GM21786 (cell line): ENCODE results near the gene CA10.

Experiments used
- ATAC-seq: cut with Tn5 transposase; IDR thresholded peaks from one replicate; pipeline ENCODE4 v1.9.1; 2021; ENCODE audit not compliant: unreplicated experiment

Gene CA10

DNA sequence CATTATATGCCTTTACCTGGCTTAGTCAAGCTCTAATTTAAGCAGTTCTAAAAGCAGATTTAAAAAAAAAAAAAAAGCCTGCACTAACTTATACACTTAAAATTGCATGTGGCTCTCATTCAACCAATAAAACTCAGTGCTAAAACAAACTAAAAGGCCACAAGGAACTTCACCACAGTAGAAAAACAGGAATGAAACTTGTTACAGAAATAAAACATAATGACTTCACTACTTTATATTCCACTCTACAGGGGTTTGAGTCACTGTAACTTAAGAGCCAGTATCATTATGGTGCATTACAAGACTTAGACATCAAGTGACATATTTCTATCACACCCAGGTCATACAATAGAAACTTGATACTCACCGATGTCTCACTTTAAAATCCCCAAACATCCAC is 11.1 kb downstream of the CA10 start:
- peak; percentile 54 for ATAC-seq

DNA sequence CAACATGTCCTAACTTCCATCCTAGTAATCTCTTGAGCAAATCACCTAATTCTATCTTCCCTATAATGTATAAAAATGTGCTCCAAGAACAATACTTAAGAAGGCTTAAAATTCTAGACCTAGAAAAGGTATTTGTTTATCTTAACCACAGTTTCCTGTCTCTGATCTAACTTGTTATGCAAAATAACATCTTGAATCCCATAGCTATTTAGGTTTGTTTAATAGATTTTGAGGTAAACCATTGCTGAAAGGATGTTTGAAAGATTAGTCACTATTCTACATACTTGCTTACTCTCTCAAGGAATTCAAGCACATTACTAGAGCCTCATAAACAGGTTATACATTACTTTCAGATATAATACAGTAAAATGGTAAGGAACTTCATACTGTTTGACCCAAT is 13.0 kb downstream of the CA10 start:
- ATAC-seq: no peak

DNA sequence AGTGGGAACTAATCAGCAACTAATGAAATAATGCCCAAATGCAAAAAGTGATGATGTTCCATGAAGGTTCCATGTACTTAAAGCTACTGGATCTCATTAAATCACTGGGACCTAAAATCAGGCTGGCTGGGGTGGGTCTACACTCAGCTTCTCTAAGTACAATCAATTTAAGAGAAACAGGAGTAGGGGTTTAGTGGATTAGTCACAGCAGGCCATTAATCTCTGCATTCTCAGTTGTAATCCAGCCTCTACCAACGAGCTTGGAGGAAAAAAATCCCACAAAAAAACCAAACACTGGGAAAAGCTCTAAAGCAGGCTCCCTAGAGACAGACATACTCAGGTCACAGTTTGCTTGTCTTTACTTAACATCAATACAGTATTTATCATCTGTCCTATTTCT is 15.0 kb downstream of the CA10 start:
- ATAC-seq: no peak

DNA sequence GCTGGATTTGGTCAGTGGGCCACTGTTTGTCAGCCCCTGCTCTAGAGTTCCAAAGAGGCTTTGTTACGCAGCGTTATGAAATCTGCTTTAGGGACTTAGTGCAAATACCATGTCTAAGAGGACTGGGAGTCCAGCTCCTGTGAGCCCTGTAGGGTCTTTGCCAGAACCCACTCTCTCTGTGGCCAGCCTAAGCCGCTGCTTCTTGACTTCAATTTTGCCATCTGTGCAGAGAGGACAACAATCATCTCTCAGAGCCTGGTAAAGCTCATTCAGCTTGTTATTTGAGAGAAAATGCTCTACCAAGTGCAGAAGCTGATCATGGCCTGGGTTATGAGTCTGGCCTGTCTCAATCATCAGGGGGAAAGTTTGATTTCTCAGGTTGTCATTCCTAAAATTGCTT is 17.9 kb downstream of the CA10 start:
- no peak for ATAC-seq

DNA sequence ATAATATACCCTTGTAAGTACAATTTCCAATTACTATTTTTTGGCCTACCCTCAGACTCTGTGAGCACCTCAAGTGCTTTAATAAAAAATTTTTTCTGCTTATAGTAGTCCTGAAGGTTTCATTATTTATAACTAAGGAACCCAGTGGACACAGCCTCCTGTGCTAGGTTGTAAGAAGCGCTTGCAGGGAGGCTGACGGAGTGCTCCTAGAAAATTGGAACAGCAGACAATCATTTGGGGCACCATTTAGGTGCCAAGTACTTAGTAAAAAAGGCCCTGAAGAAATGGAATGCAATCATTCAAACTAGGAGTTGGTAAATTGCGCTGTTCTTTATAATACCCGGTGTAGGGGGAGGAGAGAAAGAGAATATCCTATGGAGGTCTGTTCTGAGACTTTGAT is 19.8 kb downstream of the CA10 start:
- ATAC-seq: no peak

GRCh38 chr17:52138350-52138749 is 20.2 kb downstream of the CA10 start:
- no peak for ATAC-seq

GRCh38 chr17:52136166-52136565 is 22.3 kb downstream of the CA10 start:
- ATAC-seq: no peak

DNA sequence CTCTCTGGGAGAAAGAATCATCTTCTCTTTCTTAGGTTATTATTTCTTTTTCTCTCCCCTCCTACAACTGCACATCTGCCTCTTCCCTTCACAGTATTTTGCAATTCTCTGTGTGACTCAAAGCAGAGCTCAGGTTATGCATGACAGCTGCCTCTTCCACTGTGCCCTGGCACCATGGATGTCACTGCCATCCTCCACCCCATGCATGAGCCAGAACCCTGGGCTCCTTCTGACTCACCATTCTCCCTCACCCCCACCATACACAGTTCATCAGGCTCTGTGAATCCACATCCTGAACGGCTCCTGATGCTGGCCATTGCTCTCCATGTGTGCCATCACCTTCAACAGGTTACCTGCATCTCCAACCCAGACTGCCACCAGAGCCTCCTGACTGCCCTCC is 23.9 kb downstream of the CA10 start:
- no peak for ATAC-seq

DNA sequence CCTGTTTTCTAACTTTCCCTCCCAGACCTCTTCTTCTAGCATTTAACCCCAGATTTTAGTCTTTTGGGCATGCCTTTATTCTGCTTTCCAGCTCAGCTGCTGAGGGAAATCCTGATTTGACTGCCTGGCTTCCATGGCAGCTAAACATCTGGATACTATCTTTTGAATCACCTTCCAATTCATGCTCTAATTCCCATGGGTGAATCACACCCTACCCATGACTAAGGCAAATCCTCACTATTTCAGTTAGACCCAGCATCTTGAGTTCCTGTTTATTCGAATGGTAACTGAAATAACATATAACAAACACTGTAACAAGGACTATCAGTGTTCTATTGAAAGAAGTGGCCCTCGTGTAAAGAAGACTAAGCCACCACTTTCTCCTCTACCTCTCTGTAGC is 29.8 kb downstream of the CA10 start:
- no peak for ATAC-seq

- no peak for ATAC-seq
Measured at GRCh38 chr17:52124993-52125392, 33.5 kb downstream of the CA10 start.

DNA sequence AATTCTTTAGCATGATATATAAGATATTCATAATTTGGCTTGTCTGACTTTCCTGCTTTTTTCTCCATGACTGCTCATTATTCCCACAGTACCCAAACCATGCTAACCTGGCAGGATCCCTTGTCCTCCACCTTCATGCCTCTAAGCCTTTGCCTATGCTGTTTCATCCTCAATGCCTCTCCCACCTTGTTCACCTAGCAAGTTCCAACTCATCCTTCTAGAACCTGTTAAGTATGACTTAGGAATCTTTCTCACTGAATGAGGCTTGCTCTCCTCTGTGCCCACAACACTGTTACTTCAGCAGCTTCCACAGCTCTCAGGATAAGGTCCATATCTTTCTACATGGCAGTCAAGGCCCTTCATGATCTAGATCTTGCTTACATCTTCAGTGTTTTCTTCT is 34.0 kb downstream of the CA10 start:
- ATAC-seq: no peak

GRCh38 chr17:52120465-52120864 is 38.0 kb downstream of the CA10 start:
- no peak for ATAC-seq

DNA sequence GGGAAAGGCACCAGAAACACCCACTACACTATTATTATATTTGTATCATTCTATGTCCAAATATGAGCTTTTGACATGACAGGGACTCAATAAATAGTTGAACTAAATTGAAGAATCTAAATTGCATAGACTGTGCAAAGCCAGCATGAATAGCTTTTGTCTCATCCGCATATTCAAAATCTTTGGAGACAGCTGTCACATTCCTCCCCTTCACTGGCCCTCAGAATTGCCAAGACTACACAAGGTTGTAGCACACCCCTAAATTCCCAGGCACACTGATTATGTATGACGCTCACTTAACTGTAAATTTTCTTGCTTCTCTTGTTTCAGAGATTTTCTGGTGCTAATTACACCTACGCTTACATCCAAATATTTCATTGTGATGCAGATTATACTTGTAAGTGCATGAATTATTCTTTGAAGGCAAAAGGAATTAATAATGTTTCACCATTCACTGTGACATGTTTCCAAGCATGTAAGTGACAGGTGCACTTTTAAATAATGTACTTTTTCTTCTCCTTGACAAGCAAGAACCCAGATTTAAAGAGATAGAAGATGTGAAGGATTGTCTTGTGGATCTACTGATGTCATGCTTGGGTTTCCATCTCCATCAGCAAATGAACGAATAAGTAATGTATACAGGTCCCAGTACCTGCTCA is 47.5 kb downstream of the CA10 start:
- no peak for ATAC-seq

DNA sequence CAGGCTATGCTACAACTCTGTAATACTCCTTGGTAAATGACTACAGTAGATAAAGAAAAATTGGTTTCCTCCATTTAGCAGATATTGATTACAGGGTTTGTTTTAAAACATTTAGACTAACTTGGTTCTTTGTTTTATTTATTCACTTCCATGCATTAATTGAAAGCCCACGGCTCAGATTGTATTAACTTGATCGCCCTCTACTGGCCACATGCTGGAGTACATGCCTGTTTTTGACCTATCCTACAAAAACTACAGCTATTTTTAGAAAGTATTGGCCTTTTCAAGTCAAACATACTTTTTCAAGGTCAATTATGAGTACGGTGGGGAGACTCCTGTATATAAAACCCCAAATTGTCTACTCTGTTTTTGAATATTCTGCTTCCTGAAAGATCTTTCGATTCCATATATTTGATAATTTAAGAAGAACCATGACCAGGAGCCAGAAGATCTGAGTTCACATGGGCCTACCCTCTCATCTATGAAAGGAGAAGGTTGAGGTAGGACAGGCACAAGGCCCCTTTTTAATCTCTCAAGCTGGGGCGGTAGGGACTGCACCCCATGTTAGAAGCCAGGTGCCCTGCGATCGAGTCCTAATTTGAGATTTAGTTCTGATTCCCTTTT is 51.8 kb downstream of the CA10 start:
- peak; percentile 65 for ATAC-seq

- no peak for ATAC-seq
Measured at GRCh38 chr17:52106072-52106471, 52.4 kb downstream of the CA10 start.

GRCh38 chr17:52105591-52105990 is 52.9 kb downstream of the CA10 start:
- no peak for ATAC-seq

GRCh38 chr17:52096056-52096455 is 62.5 kb downstream of the CA10 start:
- ATAC-seq: no peak

DNA sequence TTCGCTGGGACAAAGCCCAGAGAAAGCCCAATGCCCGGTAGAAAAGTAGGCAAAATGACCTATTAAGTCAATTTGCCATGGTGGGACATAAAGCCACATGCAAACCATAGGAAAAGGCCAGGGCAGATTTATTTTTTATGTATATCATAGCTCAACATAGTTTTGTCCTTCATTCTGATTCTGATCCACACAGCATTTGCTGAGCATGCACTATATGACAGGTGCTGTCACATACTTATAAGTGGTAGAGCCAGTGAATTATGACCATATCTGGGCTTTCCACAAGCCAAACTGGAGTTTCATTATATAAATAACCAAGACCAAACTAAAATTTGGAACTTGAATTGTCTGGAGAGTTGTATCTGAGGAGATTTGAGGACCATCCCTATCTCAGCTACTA is 74.3 kb downstream of the CA10 start:
- no peak for ATAC-seq

- no peak for ATAC-seq
Measured at GRCh38 chr17:52079496-52079895, 79.0 kb downstream of the CA10 start.

DNA sequence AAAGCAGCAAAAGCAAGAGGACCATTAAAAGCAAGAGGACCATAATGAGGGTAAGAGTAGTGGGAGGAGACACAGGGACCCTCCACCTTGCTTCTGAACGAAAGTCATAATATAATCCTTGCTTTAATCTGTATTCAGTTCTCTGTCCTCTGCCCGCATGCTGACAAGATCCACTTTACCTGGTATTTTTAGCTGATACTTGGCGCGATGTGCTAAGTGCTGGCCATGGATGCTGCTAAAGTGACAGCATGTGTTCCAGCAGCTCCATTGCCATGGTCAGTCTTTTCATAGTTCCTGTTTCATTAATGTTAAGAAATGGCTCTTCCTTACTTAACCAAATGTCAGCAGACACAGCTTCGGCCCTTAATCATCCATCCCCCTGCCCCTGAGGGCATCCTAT is 86.8 kb downstream of the CA10 start:
- no peak for ATAC-seq

DNA sequence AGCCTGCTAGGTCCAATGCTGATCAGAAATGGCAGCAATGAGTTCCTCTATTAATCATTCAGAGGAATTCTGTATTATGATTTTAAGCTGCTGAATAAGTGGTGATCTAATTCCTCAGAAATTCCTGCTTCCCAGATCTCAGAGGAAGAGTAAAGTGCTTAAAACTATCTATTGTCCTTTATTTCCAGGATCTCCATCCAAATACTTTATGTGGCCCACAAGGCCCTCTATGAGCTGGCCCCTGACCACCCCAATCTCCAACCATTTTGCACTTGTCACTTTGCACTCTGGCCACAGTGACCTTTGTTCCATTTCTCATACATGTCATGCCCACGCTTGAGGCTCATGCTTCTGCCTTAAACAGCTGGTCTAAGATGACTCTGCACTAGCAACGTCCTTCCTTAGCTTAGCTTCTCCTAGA is 93.7 kb downstream of the CA10 start:
- ATAC-seq: no peak

GRCh38 chr17:52049496-52049895 is 109.0 kb downstream of the CA10 start:
- no peak for ATAC-seq

DNA sequence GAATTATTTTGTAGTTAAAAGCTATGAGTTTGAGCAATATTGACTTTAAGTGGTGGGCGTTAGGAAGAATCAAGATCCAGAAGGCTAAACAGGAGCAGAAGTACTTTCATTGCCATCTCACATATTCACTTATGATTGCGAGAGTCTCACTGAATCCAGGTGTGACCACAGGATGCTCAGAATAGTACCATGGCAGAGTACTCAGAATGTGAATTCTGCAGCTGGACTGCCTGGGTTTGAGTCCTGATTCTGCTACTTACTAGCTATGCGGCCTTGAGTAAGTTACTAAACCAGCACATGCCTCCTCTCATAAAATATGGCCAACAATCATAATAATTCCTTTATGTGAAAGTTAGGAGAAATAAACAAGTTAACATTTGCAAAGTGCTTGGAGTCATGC is 109.5 kb downstream of the CA10 start:
- no peak for ATAC-seq
